Choroid plexus epithelial cell (primary cell): Measurements from ENCODE around the gene ZNF326.
A peak's percentile ranks its signal among the peaks of the same experiment; 100 is the strongest.

ENCODE experiments used
- DNase-seq: peaks from one replicate; pipeline ENCODE4 v3.0.0-alpha.2; 2010; ENCODE audit warnings: low read depth
- H3K4me3 ChIP-seq: 2 replicates; pipeline ENCODE4 v1.5.1; 2011; ENCODE audit warnings: low read depth, mild to moderate bottlenecking, control low read depth, low read length, moderate library complexity
- TF ChIP-seq, protein P1 (sequence below): conservative IDR thresholded peaks from 2 replicates; pipeline ENCODE4 v1.5.1; 2011; ENCODE audit warnings: low read depth, mild to moderate bottlenecking, control low read depth, inconsistent platforms, low read length, moderate library complexity

Gene ZNF326, protein sequence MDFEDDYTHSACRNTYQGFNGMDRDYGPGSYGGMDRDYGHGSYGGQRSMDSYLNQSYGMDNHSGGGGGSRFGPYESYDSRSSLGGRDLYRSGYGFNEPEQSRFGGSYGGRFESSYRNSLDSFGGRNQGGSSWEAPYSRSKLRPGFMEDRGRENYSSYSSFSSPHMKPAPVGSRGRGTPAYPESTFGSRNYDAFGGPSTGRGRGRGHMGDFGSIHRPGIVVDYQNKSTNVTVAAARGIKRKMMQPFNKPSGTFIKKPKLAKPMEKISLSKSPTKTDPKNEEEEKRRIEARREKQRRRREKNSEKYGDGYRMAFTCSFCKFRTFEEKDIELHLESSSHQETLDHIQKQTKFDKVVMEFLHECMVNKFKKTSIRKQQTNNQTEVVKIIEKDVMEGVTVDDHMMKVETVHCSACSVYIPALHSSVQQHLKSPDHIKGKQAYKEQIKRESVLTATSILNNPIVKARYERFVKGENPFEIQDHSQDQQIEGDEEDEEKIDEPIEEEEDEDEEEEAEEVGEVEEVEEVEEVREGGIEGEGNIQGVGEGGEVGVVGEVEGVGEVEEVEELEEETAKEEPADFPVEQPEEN

DNA sequence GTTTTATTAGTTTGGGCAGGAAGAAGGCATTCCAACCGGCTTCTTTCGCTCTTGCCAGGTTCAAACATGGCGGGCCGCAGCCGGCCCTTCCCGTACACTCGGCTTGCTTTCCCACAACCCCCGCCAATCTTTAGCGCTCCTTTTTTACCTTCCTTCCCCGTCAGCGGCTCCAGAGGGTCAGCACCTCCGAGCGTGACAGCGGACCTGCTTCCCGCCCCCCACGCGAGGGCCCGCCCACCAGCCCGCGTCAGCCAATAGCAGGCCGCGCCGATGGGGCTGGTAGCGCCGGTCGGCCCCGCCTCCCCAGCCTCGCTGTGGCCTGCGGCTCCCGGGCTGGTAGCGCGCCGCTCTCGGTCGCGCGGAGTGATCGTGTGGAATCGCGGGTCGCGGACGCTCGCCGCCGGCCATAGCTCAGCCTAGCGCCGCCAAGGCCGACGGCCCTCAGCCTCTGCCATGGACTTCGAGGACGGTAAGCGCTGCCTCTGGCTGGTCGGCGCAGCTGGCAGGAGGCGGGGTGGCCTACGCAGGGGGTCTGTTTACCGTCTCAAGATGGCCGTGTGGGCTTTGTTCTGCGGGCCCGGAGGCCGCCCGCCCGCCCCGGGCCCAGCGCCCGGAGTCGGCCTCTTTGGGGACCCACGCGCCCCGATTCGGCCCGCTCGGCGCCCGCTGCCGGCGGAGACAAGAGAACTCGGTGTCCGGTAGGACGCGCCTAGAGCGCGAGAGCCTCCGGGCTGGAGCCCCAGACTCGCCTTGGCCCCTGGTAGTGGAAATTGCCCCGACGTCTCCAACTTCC, at the start of gene ZNF326:
ZNF326 (plus strand) TSS at position 306 of the 793 bp plus-strand sequence; CDS start at position 454, 148 bp downstream.
- TF ChIP-seq, protein P1, sequence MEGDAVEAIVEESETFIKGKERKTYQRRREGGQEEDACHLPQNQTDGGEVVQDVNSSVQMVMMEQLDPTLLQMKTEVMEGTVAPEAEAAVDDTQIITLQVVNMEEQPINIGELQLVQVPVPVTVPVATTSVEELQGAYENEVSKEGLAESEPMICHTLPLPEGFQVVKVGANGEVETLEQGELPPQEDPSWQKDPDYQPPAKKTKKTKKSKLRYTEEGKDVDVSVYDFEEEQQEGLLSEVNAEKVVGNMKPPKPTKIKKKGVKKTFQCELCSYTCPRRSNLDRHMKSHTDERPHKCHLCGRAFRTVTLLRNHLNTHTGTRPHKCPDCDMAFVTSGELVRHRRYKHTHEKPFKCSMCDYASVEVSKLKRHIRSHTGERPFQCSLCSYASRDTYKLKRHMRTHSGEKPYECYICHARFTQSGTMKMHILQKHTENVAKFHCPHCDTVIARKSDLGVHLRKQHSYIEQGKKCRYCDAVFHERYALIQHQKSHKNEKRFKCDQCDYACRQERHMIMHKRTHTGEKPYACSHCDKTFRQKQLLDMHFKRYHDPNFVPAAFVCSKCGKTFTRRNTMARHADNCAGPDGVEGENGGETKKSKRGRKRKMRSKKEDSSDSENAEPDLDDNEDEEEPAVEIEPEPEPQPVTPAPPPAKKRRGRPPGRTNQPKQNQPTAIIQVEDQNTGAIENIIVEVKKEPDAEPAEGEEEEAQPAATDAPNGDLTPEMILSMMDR: no peak
- peak within 1 kb of the TSS; percentile 95 for H3K4me3 ChIP-seq
- DNase-seq: peak; percentile 99

DNA sequence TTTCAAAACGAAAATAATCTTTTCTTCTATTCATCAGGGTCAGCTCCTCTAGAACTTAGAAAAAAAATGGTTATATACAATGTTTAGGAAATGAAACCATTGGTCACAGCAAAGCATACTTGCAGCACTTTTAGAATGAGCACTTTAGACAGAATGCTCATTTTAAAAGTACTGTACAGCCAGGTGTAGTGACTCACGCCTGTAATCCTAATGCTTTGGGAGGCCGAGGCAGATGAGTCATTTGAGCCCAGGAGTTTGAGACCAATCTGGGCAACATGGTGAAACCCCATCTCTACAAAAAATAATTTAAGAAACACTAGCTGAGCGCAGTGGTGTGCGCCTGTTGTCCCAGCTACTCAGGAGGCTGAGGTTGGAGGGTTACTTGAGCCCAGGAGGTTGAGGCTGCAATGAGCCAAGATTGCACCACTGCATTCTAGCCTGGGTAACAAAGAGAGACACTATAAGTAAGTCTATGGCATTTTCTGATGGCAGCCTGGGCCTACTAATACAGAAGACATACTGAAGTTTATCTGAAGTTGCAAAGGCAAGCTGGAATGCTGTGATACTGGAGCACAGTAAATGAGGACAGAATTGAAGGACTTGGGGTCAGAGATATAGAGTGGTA, 48.9 kb upstream of the ZNF326 start:
- DNase-seq: peak; percentile 53
- TF ChIP-seq, protein P1: no peak
- H3K4me3 ChIP-seq: no peak overlapping the region

DNA sequence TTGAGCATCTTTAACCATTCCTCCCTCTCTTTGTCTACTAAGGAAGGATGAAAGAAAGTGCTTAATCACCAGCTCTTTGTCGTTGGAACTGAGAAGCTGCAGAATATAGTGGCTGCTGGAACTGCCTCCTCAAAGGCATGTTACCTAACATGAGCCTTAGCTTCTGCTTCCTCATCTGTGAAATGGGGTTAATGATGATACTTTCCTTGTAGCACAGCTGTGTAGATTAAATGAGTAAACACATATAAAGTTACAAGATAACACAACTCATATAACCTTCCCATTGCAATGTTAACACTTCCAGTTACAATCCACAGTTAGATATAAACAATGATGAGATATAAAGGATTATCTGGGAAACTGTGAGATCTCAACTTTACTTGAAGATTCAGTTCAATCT, 48.4 kb upstream of the ZNF326 start:
- TF ChIP-seq, protein P1: no peak
- no peak overlapping the region for H3K4me3 ChIP-seq
- DNase-seq: no peak

DNA sequence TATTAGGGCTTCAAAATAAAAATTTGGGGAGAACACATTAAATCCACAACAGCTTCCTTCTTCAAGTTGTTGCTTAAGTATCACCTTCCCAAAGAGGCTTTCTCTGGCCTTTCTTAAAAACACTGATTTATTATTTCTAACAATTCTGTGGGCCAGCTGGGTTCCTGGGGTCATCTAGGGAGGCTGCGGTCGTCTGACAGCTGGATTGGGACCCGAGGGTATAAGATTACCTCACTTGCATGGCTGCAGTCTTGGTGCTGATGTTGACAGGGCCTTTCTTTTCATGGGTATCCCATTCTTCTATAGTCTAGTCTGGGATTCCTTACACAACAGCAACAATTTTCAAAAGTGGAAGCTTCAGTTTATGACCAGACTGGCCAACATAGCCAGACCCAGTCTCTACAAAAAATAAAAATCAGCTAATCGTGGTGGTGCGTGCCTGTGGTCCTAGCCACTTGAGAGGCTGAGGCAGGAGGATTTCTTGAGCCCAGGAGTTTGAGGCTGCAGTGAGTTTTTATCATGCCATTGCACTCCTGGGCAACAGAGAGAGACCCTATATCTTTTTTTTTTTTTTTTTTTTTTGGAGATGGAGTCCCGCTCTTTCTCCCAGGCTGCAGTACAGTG, 46.1 kb upstream of the ZNF326 start:
- no peak for DNase-seq
- TF ChIP-seq, protein P1: no peak
- H3K4me3 ChIP-seq: no peak overlapping the region

DNA sequence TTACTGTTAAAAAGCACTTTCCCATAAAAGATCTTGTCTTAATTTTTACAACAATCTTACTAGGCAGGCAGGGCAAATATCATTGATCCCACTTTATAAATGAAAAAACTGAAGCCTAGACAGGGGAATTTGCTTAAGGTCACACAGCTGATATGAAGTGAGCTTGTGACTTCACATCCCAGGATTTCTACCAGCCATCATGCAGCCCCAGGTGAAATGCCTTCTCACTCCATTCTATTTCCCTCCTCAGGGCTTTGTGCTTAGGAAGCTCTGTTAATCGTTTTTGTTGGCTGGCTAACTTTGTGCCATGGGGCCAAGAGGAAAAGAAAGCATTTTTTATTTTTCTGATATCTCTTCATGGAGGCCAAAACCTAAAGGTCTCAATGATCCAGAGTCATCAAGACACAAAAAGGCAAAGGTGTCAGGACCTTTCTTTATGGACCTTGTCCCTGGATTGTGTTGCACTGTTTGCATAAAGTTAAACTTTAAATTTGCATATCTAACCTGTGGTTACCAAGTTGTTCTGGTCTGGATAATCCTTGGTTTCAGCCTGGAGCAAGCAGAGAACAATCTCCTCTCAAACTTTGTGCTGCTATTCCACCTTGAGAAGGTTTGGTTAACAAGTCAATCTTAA, 44.8 kb upstream of the ZNF326 start:
- TF ChIP-seq, protein P1: no peak
- DNase-seq: no peak

DNA sequence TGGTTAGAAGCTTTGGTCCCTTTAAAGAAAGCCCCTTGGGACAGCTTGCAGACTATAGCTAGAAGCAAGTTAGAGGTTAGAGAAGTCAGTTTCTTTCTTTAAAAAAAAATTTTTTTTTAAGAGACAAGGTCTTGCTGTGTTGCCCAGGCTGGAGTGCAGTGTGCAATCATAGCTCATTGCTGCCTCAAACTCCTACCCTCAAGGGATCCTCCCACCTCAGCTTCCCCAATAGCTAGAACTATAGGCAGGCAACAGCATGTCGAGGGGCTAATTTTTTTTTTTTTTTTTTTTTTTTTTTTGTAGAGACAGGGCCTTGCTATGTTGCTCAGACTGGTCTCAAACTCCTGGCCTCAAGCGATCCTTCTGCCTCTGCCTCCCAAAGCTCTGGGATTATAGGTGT, 44.2 kb upstream of the ZNF326 start:
- no peak for DNase-seq
- TF ChIP-seq, protein P1: no peak
- no peak overlapping the region for H3K4me3 ChIP-seq

More for the DNA sequence above, 44.8 kb upstream of the ZNF326 start:
- H3K4me3 ChIP-seq: no peak overlapping the region
